Measurements from ENCODE around the gene ACAP2. TPM values are rescaled to one million over a fixed set of nuclear protein-coding genes. Genes with fewer than 3 reads are reported as not detected.
"Not testable (repeated sequence)": the region's sequence is repeated elsewhere in the genome, so short reads cannot be mapped to it uniquely, and the experiment has no call there.

The ACAP2 gene
- total RNA-seq, 1 donor from 2014 or later: 53.9 TPM

- no peak for DNase-seq (ENCODE audit: low spot score)
Observed at GRCh38 chr3:195296662-195297061, 146.2 kb downstream of the ACAP2 start.

- DNase-seq (ENCODE audit: low spot score): no peak
Observed at GRCh38 chr3:195291121-195291520, 151.7 kb downstream of the ACAP2 start.

GRCh38 chr3:195290643-195291042 lies 152.2 kb downstream of the ACAP2 start:
- DNase-seq (ENCODE audit: low spot score): not testable (repeated sequence)

- DNase-seq (ENCODE audit: low spot score): no peak
Observed at GRCh38 chr3:195286115-195286872, 156.5 kb downstream of the ACAP2 start.

GRCh38 chr3:195285372-195285771 lies 157.4 kb downstream of the ACAP2 start:
- no peak for DNase-seq (ENCODE audit: low spot score)

- DNase-seq (ENCODE audit: low spot score): no peak
Observed at GRCh38 chr3:195284842-195285241, 158.0 kb downstream of the ACAP2 start.

- DNase-seq (ENCODE audit: low spot score): no peak
Observed at GRCh38 chr3:195282961-195283360, 159.9 kb downstream of the ACAP2 start.

GRCh38 chr3:195274259-195274966 lies 168.4 kb downstream of the ACAP2 start:
- no peak for DNase-seq (ENCODE audit: low spot score)

- DNase-seq (ENCODE audit: low spot score): peak; percentile 97
Observed at GRCh38 chr3:195271410-195272243, 171.2 kb downstream of the ACAP2 start.

- peak; percentile 97 for DNase-seq (ENCODE audit: low spot score)
Observed at GRCh38 chr3:195270817-195271409, 171.9 kb downstream of the ACAP2 start, which contains the start of gene XXYLT1. Gene XXYLT1 (minus strand): TSS chr3:195271159. CDS start chr3:195271058, 101 bp downstream.

GRCh38 chr3:195270079-195270816 lies 172.6 kb downstream of the ACAP2 start:
- DNase-seq (ENCODE audit: low spot score): no peak

- no peak for DNase-seq (ENCODE audit: low spot score)
Observed at GRCh38 chr3:195269375-195270078, 173.3 kb downstream of the ACAP2 start.

GRCh38 chr3:195268576-195269309 lies 174.1 kb downstream of the ACAP2 start:
- DNase-seq (ENCODE audit: low spot score): no peak

- no peak for DNase-seq (ENCODE audit: low spot score)
Observed at GRCh38 chr3:195267096-195267495, 175.7 kb downstream of the ACAP2 start.

- DNase-seq (ENCODE audit: low spot score): no peak
Observed at GRCh38 chr3:195266428-195266827, 176.4 kb downstream of the ACAP2 start.

GRCh38 chr3:195265363-195265976 lies 177.3 kb downstream of the ACAP2 start:
- DNase-seq (ENCODE audit: low spot score): no peak

GRCh38 chr3:195263925-195264600 lies 178.8 kb downstream of the ACAP2 start:
- DNase-seq (ENCODE audit: low spot score): no peak

All from mesenteric fat pad (tissue), 1 donor.